Cardiac septum (tissue), 1 donor: ENCODE measurements around the gene ERC2. TPM values are rescaled to one million over a fixed set of nuclear protein-coding genes. Genes with fewer than 3 reads are reported as not detected.

ENCODE experiments used
- DNase-seq: peaks from one replicate; pipeline ENCODE4 v3.0.0-alpha.2; 2020; ENCODE audit warnings: low spot score
- intact Hi-C: fragments of 100-400 bp; cut with DNase I; formaldehyde crosslinking; loops from one replicate; pipeline ENCODE4 v1.14.0; 2022
- total RNA-seq: library from RNA; stranded (reverse); fragmentation: NEBNext Ultra II Directional; extraction: Animal tissue kit (Norgen Biotek cat#: 25700); gene quantifications from one replicate; pipeline ENCODE4 v1.2.1, GENCODE V29; 2021
- donor health status: DM: no; HTN: no; CAD: no.

Gene ERC2
- total RNA-seq, 1 donor from 2014 or later: 6.2 TPM

- DNase-seq: no peak
- intact Hi-C loops: no loop called here
Observed at GRCh38 chr3:55929154-55929869, 539.0 kb downstream of the ERC2 start.

- no peak for DNase-seq
Observed at GRCh38 chr3:55923626-55924025, 544.6 kb downstream of the ERC2 start.

GRCh38 chr3:55923207-55923606, 545.1 kb downstream of the ERC2 start:
- no peak for DNase-seq
- intact Hi-C loops: no loop called here

More at GRCh38 chr3:55923626-55924025, 544.6 kb downstream of the ERC2 start:
- intact Hi-C loops: no loop called here

GRCh38 chr3:55912880-55913279, 555.4 kb downstream of the ERC2 start:
- no peak for DNase-seq
- intact Hi-C loops: no loop called here

GRCh38 chr3:55911266-55911665, 557.0 kb downstream of the ERC2 start:
- no peak for DNase-seq
- intact Hi-C loops: no loop called here

- no peak for DNase-seq
- intact Hi-C loops: no loop called here
Observed at GRCh38 chr3:55910543-55910942, 557.7 kb downstream of the ERC2 start.

GRCh38 chr3:55909373-55909772, 558.9 kb downstream of the ERC2 start:
- intact Hi-C loops: no loop called here
- DNase-seq: no peak

GRCh38 chr3:55907616-55908015, 560.7 kb downstream of the ERC2 start:
- intact Hi-C loops: no loop called here
- DNase-seq: no peak

GRCh38 chr3:55906896-55907295, 561.4 kb downstream of the ERC2 start:
- DNase-seq: no peak
- intact Hi-C loops: no loop called here

- intact Hi-C loops: no loop called here
- DNase-seq: no peak
Observed at GRCh38 chr3:55904716-55905115, 563.6 kb downstream of the ERC2 start.

GRCh38 chr3:55903680-55904079, 564.6 kb downstream of the ERC2 start:
- DNase-seq: no peak
- intact Hi-C loops: no loop called here

GRCh38 chr3:55902221-55902900, 565.9 kb downstream of the ERC2 start:
- intact Hi-C loops: no loop called here
- no peak for DNase-seq

- DNase-seq: no peak
- intact Hi-C loops: no loop called here
Observed at GRCh38 chr3:55899887-55900286, 568.4 kb downstream of the ERC2 start.

- intact Hi-C loops: no loop called here
- no peak for DNase-seq
Observed at GRCh38 chr3:55897573-55898224, 570.6 kb downstream of the ERC2 start.

- no peak for DNase-seq
- intact Hi-C loops: no loop called here
Observed at GRCh38 chr3:55895897-55896566, 572.2 kb downstream of the ERC2 start.

GRCh38 chr3:55894605-55895004, 573.7 kb downstream of the ERC2 start:
- intact Hi-C loops: no loop called here
- DNase-seq: no peak

- DNase-seq: no peak
- intact Hi-C loops: no loop called here
Observed at GRCh38 chr3:55893045-55893664, 575.1 kb downstream of the ERC2 start.

GRCh38 chr3:55891106-55891505, 577.2 kb downstream of the ERC2 start:
- intact Hi-C loops: no loop called here

GRCh38 chr3:55888282-55888885, 579.9 kb downstream of the ERC2 start:
- DNase-seq: no peak
- intact Hi-C loops: no loop called here

More at GRCh38 chr3:55891106-55891505, 577.2 kb downstream of the ERC2 start:
- no peak for DNase-seq
